Neural cell (in vitro differentiated cells): ENCODE results near the gene ABHD5. TPM values are rescaled to one million over a fixed set of nuclear protein-coding genes. Genes with fewer than 3 reads are reported as not detected.

Experiments used
- H2AFZ ChIP-seq: fragments of 200-600, 300-800 bp; sonication (generic), shearing (Covaris generic); 2 replicates; pipeline ENCODE4 v1.6.0; 2014; ENCODE audit warnings: low read depth, mild to moderate bottlenecking, antibody characterized with exemption, low read length, moderate library complexity
- H3F3A ChIP-seq: fragments of 200-600 bp; shearing (Covaris generic); 2 replicates; pipeline ENCODE4 v1.6.1; 2016; ENCODE audit warnings: mild to moderate bottlenecking, moderate library complexity, mixed read lengths, antibody characterized with exemption, low read length; ENCODE audit not compliant: insufficient read depth, poor library complexity, severe bottlenecking
- H3K27ac ChIP-seq: fragments of 200-600, 300-800 bp; sonication (generic), shearing (Covaris generic); 2 replicates; pipeline ENCODE4 v1.5.1; 2014; ENCODE audit warnings: mild to moderate bottlenecking, low read length, moderate library complexity
- H3K27me3 ChIP-seq: fragments of 300-800, 200-600 bp; sonication (generic), shearing (Covaris generic); 2 replicates; pipeline ENCODE4 v1.6.0; 2014; ENCODE audit warnings: mild to moderate bottlenecking, low read depth, low read length, moderate library complexity; ENCODE audit not compliant: insufficient read depth
- H3K36me3 ChIP-seq: fragments of 300-800, 200-600 bp; sonication (generic), shearing (Covaris generic); 2 replicates; pipeline ENCODE4 v1.5.1; 2014; ENCODE audit warnings: mild to moderate bottlenecking, antibody characterized with exemption, low read length, moderate library complexity; ENCODE audit not compliant: insufficient read depth
- H3K4me2 ChIP-seq: fragments of 300-800, 200-600 bp; sonication (generic), shearing (Covaris generic); 2 replicates; pipeline ENCODE4 v1.6.0; 2014; ENCODE audit warnings: mild to moderate bottlenecking, low read length
- H3K4me3 ChIP-seq: fragments of 300-800, 200-600 bp; sonication (generic), shearing (Covaris generic); 2 replicates; pipeline ENCODE4 v1.5.1; 2014; ENCODE audit warnings: mild to moderate bottlenecking, low read length, moderate library complexity
- H3K79me2 ChIP-seq: fragments of 200-600 bp; shearing (Covaris generic); replicated peaks from 2 replicates; pipeline ENCODE4 v1.6.0; 2014; ENCODE audit warnings: mild to moderate bottlenecking, low read length, moderate library complexity; ENCODE audit not compliant: insufficient read depth
- H3K9ac ChIP-seq: fragments of 300-800, 200-600 bp; sonication (generic), shearing (Covaris generic); 2 replicates; pipeline ENCODE4 v1.6.1; 2016; ENCODE audit warnings: mild to moderate bottlenecking, low read length, mixed read lengths
- H3K9me2 ChIP-seq: fragments of 200-600 bp; shearing (Covaris generic); 2 replicates; pipeline ENCODE4 v1.6.1; 2016; ENCODE audit warnings: mild to moderate bottlenecking, low read length, mixed read lengths; ENCODE audit not compliant: insufficient read depth
- H3K9me3 ChIP-seq: fragments of 200-600, 300-800 bp; sonication (generic), shearing (Covaris generic); 2 replicates; pipeline ENCODE4 v1.6.1; 2016; ENCODE audit warnings: mild to moderate bottlenecking, mixed run types, low read length, moderate library complexity, mixed read lengths
- H4K20me1 ChIP-seq: fragments of 200-600 bp; shearing (Covaris generic); 2 replicates; pipeline ENCODE4 v1.6.1; 2016; ENCODE audit warnings: mild to moderate bottlenecking, mixed run types; ENCODE audit not compliant: insufficient read depth
- EP300 ChIP-seq: fragments of 450-650 bp; conservative IDR thresholded peaks from 2 replicates; pipeline ENCODE4 v1.6.1; 2014; ENCODE audit warnings: antibody characterized with exemption, mild to moderate bottlenecking, moderate library complexity; ENCODE audit not compliant: poor library complexity, severe bottlenecking
- EZH2 ChIP-seq: fragments of 200-600, 300-800 bp; shearing (Covaris generic), sonication (generic); IDR thresholded peaks from 2 replicates; pipeline ENCODE4 v1.6.1; 2014; ENCODE audit warnings: antibody characterized with exemption, low read length, borderline replicate concordance, mild to moderate bottlenecking; ENCODE audit not compliant: insufficient read depth, poor library complexity, severe bottlenecking
- MXI1 ChIP-seq: fragments of 450-650 bp; conservative IDR thresholded peaks from 2 replicates; pipeline ENCODE4 v1.6.1; 2014; ENCODE audit warnings: antibody characterized with exemption, mild to moderate bottlenecking; ENCODE audit not compliant: poor library complexity, severe bottlenecking
- POLR2AphosphoS5 ChIP-seq: IDR thresholded peaks from 2 replicates; pipeline ENCODE4 v1.6.1; 2012
- RAD21 ChIP-seq: fragments of 450-650 bp; conservative IDR thresholded peaks from 2 replicates; pipeline ENCODE4 v1.6.1; 2014; ENCODE audit warnings: antibody characterized with exemption, mild to moderate bottlenecking, moderate library complexity
- TAF1 ChIP-seq: IDR thresholded peaks from 2 replicates; pipeline ENCODE4 v1.6.1; 2012; ENCODE audit warnings: low read depth
- polyA plus RNA-seq: library from polyadenylated mRNA; depleted of rRNA; stranded (reverse); fragments of >200 nt; gene quantifications from 2 replicates; pipeline ENCODE4 v1.2.3, GENCODE V29; 2014
- TF ChIP-seq, protein P1 (sequence below): IDR thresholded peaks from 2 replicates; pipeline ENCODE4 v1.6.1; 2012; ENCODE audit warnings: borderline replicate concordance
- TF ChIP-seq, protein P2 (sequence below): fragments of 450-650 bp; IDR thresholded peaks from 2 replicates; pipeline ENCODE4 v1.5.1; 2014; ENCODE audit warnings: antibody characterized with exemption, mild to moderate bottlenecking, moderate library complexity; ENCODE audit not compliant: poor library complexity, severe bottlenecking

ABHD5 gene
- polyA plus RNA-seq, 1 donor from 2014 or later: 26.6 TPM

DNA sequence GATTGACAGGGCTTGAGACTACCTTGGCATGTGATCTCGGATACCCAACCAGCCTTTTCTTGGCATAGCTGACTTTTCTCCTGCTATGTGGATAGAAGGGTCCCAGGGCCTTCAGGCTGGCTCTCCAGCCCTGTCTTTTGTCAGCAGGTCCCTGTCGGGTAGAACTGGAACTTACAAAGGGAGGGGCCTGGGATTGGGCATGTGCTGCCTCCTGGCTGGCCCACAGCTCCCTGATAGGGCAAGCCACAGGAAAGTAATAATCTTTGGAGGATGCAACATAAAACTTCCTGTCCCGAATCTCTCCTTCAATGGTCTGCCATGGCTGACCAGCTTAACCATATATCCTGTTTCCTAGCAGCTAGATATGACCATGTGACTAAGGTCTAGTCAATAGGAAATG is 89.1 kb downstream of the ABHD5 start:
- Histone ChIP-seq H2AFZ (no peak overlapping the region), H3K4me2 (no peak overlapping the region), H3K27ac (no peak overlapping the region), H3K27me3 (no peaks in the 10 kb centered on the region), H4K20me1 (no peaks in the 10 kb centered on the region), H3K9me3 (no peaks in the 10 kb centered on the region), H3K36me3 (no peaks in the 10 kb centered on the region), H3K4me3 (no peak overlapping the region), H3K9me2 (no peaks in the 10 kb centered on the region), H3K9ac (no peak overlapping the region), H3F3A (no peaks in the 10 kb centered on the region), H3K79me2 (no peaks in the 10 kb centered on the region)
- TF ChIP-seq, protein P1, sequence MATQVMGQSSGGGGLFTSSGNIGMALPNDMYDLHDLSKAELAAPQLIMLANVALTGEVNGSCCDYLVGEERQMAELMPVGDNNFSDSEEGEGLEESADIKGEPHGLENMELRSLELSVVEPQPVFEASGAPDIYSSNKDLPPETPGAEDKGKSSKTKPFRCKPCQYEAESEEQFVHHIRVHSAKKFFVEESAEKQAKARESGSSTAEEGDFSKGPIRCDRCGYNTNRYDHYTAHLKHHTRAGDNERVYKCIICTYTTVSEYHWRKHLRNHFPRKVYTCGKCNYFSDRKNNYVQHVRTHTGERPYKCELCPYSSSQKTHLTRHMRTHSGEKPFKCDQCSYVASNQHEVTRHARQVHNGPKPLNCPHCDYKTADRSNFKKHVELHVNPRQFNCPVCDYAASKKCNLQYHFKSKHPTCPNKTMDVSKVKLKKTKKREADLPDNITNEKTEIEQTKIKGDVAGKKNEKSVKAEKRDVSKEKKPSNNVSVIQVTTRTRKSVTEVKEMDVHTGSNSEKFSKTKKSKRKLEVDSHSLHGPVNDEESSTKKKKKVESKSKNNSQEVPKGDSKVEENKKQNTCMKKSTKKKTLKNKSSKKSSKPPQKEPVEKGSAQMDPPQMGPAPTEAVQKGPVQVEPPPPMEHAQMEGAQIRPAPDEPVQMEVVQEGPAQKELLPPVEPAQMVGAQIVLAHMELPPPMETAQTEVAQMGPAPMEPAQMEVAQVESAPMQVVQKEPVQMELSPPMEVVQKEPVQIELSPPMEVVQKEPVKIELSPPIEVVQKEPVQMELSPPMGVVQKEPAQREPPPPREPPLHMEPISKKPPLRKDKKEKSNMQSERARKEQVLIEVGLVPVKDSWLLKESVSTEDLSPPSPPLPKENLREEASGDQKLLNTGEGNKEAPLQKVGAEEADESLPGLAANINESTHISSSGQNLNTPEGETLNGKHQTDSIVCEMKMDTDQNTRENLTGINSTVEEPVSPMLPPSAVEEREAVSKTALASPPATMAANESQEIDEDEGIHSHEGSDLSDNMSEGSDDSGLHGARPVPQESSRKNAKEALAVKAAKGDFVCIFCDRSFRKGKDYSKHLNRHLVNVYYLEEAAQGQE: no peak

DNA sequence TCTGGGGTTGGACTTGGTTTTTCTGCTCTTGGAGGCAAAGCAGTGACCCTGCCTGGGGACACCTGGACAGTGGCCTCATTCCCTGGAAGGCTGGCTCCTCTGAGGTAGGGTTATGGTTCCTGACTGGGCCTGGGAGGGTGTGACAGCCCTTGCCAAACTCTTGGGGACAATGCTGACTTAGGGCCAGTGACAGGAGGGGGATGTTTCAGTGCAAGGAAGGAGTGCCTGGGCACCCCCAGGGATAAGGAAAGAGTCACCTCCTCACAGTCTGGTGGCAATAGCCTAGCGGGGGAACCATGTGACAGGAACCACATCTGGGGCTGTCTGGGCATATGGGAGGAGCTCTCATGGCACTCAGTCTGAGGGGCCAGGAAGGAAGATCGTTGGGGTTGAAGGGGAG is 91.8 kb downstream of the ABHD5 start:
- Histone ChIP-seq H2AFZ (no peak overlapping the region), H3K9me3 (no peaks in the 10 kb centered on the region), H3K36me3 (no peaks in the 10 kb centered on the region), H3K4me3 (no peak overlapping the region), H3K4me2 (no peak overlapping the region), H3K27me3 (no peaks in the 10 kb centered on the region), H4K20me1 (no peaks in the 10 kb centered on the region), H3K79me2 (no peaks in the 10 kb centered on the region), H3K27ac (no peak overlapping the region), H3K9me2 (no peaks in the 10 kb centered on the region), H3K9ac (no peak overlapping the region), H3F3A (no peaks in the 10 kb centered on the region)
- TF ChIP-seq, protein P2, sequence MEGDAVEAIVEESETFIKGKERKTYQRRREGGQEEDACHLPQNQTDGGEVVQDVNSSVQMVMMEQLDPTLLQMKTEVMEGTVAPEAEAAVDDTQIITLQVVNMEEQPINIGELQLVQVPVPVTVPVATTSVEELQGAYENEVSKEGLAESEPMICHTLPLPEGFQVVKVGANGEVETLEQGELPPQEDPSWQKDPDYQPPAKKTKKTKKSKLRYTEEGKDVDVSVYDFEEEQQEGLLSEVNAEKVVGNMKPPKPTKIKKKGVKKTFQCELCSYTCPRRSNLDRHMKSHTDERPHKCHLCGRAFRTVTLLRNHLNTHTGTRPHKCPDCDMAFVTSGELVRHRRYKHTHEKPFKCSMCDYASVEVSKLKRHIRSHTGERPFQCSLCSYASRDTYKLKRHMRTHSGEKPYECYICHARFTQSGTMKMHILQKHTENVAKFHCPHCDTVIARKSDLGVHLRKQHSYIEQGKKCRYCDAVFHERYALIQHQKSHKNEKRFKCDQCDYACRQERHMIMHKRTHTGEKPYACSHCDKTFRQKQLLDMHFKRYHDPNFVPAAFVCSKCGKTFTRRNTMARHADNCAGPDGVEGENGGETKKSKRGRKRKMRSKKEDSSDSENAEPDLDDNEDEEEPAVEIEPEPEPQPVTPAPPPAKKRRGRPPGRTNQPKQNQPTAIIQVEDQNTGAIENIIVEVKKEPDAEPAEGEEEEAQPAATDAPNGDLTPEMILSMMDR: no peak
- TF ChIP-seq POLR2AphosphoS5 (no peak), TAF1 (no peak), EP300 (no peak), MXI1 (no peak), EZH2 (no peak), RAD21 (no peak)
- TF ChIP-seq, protein P1: no peak

Other genes with a start within 250 kb of the ABHD5 start
- gene ANO10, start 68.9 kb upstream of the ABHD5 start, polyA plus RNA-seq: 8.8 and 11.1 TPM in 2 replicates